GM19324 (cell line): Measurements from ENCODE around the gene VPS13D.

Experiments used
- ATAC-seq: cut with Tn5 transposase; IDR thresholded peaks from one replicate; pipeline ENCODE4 v1.9.1; 2021; ENCODE audit warnings: mild to moderate bottlenecking, moderate library complexity; ENCODE audit not compliant: unreplicated experiment, low FRiP score

The VPS13D gene

DNA sequence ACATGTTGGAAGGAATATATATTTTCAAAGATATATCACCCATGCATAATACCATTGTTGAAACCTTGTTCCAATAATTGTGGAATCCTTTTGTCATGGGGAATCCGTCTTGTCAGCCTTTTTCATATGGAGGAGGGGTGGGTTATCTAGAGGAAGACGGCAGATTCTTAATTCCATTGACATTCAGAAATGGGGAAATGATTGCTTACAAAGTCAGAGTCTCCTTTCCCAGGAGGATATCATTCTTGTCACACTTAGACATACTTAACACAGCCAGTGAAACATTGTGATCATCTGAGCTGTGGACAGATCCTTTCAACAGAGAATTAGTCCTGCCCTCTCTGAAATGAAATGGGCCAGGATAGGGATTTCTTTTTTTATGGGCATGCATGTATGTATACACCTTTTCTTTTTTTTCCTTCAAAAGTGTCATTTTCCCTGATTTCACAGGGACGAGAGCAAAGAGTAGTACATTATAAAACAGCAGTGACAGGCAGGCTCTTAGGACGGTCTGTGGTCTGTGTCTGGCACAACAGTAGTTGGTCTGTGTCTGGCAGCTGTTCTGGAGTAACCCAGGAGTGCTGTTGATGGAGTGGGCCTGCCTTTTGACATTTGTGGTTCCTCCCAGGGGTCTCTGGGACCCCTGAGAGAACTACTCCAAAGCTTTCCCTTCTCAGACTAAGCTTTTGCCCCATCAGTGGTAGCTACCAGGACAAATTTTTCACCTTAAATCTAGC is 50.1 kb downstream of the VPS13D start:
- ATAC-seq: no peak

DNA sequence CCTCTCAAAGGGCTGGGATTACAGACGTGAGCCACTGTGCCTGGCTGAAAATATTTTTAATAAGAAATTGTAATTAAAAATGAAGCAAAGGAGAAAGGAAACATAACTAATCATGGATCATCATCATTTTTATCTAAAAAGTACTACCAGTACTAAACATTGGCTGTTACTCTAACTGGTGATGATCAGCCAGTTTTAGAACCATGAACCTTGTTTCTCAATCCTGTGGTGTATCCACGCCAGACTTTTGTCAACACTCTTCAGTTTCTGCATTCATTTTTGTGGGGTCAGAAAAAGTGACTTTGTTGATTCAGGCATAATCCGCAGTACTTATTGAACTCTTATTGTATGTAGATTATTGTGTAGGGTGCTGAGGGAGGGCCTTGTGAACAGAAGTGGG is 52.3 kb downstream of the VPS13D start:
- no peak for ATAC-seq

DNA sequence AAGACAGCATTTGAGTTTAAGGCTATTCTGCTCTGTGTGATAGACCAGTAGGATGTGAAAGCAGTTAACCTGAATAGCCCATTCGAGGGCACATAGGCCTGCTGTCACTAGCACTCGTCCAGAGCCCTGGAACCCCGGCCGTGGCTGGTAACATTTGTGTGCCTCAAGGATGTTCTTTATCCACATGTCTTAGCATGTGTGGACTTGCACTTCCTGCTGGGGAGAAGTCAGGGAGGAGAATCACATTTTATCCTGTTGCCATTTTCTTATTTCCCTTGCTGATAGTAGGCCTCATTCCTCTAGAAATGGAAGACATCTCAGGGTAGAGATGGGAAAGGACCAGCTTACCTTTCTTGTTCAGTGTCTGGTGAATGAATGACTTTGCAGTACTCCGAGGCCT is 54.7 kb downstream of the VPS13D start:
- no peak for ATAC-seq

DNA sequence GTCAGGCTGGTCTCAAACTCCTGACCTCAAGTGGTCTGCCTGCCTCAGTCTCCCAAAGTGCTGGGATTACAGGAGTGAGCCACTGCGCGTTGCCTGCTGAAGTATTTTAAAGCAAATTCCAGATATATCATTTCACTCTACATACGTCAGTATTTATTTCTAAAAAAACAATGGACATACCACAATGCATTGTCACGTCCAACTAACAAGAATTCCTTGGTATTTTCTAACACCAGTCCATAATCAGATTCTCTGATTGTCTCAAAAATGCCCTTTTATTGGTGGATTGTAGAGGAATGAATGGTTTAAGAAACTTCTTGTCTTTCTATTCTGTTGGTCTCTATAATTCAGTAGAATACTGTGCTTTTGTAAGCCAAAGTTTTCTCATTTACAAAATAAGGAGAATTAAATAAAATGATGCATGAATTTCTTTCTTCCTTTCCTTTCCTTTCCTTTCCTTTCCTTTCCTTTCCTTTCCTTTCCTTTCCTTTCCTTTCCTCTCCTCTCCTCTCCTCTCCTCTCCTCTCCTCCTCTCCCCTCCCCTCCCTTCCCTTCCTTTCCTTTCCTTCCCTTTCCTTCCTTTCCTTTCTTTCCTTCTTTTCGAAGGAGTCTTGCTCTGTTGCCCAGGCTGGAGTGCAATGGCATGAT is 55.8 kb downstream of the VPS13D start:
- no peak for ATAC-seq

DNA sequence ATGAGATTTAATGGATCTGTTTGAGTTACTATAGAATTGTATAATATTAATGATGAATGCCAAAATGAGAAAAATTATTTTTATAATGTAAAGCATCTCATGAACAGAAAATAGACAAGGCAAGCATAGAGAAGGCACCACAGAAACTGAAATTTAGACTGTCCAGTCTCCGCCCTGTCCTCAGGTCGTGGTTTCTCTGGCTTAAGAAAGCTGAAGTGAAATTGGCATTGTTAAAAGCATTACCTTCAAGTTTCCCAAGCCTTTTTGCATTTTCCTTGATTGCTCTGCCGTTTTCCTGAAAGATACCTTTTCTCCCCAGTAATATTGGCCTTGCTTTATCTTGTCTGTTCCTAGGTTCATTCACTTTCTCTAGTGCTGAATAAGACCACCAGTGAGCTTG is 58.0 kb downstream of the VPS13D start:
- no peak for ATAC-seq

DNA sequence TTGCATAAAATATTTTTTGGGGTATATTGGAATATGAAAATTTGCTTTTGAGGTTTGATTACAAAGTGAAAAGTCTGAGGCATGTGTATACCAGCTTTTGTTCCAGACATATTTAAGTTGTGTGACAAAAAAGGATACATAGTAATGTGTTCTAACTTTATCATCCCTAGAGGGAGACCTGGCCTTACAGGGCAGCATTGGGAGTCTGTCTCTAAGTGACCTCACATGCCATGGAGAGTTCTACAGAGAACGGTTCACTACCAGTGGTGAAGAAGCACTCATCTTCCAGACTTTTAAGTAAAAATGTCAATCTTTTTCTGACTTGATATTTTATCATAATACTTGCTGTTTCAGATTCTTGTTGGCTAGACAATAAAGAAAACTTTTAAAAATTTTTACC is 61.0 kb downstream of the VPS13D start:
- no peak for ATAC-seq

DNA sequence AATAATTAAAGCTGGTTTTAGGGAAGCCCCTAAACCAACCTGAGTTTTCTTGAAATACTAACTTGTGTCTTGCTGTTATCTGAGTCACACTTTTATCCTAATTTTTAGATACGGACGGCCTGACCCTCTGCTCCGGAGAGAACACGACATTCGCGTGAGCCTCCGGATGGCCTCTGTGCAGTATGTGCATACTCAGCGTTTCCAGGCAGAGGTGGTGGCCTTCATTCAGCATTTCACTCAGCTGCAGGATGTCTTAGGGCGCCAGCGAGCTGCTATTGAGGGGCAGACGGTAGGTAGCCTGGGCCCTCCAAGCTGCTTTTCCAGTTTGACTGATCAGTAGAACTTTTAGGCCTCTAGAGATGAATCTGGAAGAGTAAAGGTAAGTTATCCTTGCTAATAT is 63.6 kb downstream of the VPS13D start:
- ATAC-seq: no peak

DNA sequence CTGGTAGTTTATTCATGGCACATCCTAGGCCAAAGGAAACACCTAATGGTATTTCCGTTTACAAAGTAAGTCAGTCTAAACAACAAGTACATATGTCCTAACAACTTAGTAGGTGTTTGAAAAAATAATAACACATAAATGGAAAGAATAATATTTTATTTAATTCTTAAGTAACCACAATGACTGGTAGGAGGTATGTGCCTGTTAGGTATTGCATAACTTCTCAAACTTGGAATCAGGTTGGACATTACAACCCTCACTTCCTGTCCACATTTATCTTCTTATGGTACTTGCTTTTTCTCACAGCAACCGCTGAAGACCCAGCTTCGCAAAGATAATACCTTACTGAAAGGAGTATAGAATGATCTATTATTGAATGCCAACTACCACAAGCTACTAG is 64.2 kb downstream of the VPS13D start:
- no peak for ATAC-seq

DNA sequence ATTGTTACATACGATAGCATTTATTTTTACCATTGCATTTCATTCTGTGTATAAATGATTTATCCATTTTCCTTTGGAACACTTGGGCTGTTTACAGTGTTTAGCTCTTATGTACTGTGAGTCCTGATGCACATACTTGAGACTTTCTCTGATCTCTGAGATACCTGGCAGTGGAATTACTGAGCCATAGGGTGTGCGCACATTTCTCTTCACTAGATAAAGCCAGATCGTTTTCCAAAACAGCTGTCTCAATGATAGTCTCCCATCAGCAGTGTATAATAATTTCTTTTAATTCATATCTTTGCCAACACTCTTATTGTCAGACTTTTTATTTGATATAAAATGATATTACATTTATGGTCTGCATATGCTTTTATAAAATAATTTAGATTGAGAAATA is 66.2 kb downstream of the VPS13D start:
- no peak for ATAC-seq

DNA sequence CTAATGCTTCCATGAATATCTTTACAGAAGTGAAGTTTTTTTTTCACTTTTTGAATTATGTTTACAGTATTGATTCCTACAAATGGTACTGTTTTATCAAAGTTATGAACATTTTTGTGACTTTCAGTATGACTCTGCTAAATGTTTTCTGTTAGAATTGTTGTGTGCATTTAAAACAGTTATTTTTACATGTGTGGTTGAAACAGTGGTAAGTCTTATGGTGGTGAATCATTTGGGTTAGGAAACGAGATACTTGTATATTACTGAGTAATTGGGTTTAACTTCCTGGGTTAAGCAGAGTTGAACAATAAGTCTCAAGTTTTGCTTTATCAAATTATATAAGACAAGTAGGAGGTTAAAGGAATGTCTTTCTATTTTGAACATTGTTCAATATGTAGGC is 66.8 kb downstream of the VPS13D start:
- ATAC-seq: no peak

DNA sequence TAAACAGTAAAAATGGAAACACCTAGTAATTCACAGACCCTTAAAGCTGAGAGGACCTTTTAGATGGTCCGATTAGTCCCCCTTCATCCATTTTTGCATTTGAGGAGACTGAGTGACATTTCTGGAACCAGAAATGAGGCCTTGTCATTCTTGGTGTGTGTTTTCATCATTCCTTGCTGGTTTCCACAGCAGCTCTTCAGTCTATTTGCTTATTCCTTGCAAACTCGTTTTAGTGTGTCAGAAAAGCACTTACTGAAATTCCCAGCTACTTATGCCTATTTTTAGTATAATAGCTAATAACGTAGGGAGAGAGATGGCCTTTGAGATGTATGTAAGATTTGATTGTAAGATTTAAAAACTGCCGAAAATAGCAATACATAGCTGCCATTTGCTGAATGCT is 70.9 kb downstream of the VPS13D start:
- no peak for ATAC-seq

DNA sequence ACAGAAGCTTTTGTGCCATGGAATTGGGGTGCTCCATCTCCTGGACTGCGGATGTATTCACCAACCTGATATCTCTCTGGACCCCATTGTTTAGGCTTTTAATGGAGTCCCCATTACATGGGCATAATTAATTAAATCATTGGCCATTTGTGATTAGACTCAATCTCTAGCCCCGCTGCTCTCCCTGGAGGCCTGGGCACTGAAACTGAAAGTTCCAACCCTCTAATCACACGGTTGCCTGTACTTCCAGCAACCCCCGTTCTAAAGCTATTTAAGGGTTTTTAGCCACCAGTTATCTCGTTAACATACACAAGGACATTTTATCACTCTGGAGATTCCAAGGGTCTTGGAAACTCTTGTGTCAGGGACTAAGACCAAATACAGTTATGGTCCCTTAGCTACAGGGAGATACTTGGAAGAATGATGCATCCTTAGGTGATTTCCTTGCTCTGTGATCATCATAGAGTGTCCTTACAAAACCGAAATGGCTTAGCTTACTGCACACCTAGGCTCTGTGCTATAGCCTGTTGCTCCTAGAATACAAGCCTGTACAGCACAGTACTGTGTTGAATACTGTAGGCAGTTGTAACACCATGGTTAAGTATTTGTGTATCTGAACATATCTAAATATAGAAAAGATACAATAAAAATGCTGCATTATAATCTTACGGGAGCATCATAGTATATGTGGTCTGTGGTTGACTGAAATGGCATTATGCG is 71.8 kb downstream of the VPS13D start:
- ATAC-seq: no peak

DNA sequence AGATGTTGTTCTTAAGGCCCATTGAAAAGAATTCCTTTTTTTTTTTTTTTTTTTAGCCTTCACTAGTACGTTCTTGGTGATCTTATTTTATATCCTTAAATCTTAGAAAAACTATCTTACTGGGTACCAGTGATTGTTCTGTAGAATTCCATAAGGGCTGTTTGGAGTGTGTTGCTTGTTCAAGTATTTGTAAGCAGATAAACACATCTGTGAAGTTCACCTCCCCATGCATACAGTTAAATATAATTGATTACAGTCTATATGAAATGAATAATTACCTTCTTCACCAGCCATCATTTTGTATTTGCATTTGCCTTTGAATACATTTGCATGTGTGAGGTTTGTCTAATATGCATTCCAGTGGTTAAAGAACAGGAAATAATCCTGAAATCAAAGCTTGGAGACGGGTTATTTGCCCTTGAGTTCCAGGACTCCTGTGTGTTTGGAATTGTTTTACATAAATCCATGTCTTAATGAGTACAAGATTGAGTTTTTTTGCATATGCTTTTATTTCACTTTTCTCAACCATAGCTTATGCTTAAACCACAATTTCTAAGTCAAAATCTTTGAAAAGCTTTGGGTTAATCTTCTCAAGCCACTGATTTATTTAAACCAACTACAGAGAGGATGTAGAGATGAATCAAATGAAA is 73.1 kb downstream of the VPS13D start:
- ATAC-seq: no peak

DNA sequence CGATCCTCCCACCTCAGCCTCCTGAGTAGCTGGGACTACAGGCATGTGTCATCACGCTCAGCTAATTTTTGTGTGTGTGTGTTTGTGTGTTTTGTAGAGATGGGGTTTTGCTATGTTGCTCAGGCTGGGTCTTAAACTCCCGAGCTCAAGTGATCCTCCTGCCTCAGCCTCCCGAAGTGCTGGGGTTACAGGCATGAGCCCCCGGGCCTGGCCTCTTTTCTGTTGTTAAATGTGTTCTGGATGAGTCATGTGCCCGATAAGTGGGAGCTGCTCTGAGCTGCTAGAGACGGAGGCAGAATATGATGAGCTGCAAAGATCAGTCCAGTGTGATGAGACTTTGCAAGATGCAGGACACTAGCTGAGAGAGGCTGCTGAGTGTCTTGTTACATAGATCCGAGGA is 75.5 kb downstream of the VPS13D start:
- ATAC-seq: no peak

DNA sequence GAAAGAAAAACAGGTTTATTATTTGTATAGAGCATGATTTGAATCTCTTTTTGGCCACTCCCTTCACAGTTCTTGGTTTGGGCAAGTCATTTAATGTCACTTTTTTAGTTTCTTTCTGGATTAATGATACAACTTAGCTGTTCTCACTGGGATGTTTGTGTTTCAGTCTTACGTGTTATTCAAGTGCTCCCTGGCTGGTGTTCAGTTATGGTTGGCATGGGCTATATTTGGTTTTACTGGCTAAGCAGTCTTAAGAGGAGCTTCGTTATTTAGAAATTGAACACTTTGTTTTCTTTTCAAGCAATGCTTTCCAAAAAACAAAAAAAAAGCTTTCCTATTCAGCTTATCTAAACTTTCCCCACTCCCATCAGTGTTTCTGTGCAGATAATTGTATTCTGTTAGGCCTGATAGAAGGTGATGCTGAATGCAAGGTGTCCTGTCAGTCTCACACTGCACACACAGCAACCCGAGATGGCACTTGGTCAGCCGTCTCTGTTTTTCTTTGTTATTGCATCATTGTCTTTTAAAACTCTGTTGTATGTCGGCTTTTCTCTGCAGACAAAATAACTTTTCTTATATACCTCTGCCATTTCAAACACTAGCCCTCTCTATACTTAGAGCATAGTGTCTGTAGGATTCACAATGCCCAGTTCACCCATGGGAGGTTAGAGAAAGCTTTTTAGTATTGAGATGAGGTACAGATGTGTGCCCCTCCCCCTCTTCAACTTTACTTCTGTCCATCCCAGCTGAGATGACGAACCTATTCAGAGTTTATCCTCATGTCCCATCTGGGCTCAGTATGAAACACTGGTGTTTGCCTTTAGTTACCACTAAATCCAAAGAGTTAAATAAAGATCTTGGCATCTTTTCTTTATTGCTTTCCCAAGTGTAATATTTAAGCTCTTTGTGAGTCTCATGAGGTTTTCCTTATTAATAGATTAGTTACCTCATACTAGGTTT is 80.2 kb downstream of the VPS13D start:
- ATAC-seq: no peak

DNA sequence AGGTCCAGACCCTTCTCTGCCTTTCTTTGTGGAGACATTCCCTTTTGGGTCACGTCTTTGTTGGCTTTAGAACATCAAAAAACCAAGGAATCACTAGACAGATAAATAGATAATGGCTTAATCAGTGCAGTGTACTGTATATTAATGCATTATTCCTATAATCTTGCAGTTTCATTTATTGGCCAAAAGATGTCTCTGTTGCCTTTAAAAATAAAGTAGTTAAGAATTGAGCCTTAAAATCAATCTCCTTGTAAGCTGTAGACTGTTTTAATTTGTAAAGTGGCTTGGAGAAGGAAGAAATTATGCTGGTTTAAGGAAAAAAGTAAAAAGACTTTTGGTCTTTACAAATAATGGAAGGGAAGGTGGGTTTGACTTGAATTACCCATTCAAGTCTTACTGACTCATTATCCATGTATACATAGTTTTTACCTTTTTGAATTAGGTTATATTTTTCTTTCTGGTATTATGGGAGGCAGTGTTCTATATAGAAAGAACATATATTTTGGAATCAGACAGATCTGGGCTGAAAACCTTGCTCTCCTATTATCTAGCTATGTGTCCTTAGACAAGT is 84.6 kb downstream of the VPS13D start:
- no peak for ATAC-seq

DNA sequence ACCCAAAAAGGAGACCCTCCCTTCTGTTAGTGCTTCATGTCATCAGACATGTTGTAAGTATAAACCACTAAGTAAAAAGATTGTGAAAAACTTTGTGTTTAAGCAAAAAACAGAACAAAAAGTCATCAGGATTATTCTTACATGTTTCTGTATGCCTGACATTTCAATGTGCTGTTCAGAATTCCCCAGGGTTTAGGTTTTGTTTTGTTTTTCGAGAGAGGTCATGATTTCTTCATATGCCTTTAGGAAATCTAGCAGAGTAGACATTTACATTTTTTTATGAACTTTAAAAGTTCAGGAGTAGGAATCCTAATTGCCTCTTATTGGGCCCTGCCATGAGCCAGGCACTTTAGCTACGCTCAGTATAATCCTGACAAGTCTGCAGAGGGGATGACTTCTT is 85.3 kb downstream of the VPS13D start:
- no peak for ATAC-seq

DNA sequence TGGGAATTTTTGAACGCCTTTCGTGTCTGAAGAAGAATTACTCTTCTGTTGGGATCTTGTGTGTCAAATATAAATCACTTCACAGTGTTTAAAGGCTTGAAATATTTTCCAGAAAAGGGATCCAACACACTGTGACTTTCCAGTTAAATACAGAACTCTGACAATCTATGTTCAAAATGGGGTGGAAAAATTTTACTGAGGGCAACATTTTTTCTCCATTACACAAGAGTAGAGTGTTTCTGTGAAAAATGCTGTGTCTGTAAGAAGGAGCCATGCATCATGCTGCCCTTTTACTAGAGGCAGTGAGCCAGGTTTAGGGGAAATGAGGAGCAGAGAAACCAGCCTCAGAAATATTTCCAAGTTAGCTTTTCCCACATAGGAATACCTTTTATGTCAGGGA is 86.5 kb downstream of the VPS13D start:
- no peak for ATAC-seq

DNA sequence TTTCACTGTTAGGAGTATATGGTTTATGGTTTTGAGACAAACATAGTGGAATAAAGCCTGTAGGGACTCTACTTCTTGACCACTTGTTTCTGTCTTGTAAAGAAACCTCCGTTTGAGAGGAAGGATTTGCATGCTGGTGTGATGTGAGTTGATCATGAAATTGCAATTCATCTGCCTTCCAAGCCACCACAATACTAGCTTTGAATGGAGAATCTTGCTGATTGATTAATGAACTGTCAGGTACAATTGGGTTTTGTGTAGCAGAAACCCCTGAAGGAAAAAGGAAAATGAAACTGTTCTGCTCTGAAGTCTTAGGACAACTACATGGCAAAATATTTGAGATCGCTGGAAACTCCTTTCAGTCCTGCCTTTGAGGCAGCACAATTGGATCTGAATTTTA is 90.7 kb downstream of the VPS13D start:
- ATAC-seq: no peak

DNA sequence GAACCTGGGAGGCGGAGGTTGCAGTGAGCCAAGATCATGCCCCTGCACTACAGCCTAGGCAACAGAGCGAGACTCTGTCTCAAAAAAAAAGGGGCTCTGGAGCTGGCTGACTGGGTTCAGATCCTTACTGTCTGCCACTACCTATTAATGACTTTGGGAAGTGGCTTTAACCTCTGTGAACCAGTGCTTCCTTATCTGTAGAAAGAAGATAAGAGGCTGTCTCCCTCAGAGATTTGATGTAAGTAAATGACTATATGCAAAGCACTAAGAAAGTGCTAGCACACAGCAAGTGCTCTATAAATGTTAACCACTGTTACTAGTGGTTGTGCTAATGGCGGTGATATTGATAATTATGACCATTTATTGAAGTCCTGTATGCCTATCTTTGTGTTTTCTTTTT is 94.6 kb downstream of the VPS13D start:
- ATAC-seq: no peak
